ACC112 (cell line): ENCODE measurements around the gene AMZ1.
A peak's percentile ranks its signal among the peaks of the same experiment; 100 is the strongest.

Experiments used
- H2AFZ ChIP-seq: fragments of 200-600 bp; sonication (generic); one replicate; pipeline ENCODE4 v1.6.0; 2017; ENCODE audit warnings: antibody characterized with exemption, low read length; ENCODE audit not compliant: unreplicated experiment
- H3K27ac ChIP-seq: fragments of 200-600 bp; sonication (generic); 2 replicates; pipeline ENCODE4 v1.5.1; 2014; ENCODE audit warnings: low read depth, mild to moderate bottlenecking, antibody characterized with exemption, low read length, moderate library complexity
- H3K27me3 ChIP-seq: fragments of 200-600 bp; sonication (generic); 2 replicates; pipeline ENCODE4 v1.6.1; 2014; ENCODE audit warnings: mild to moderate bottlenecking, antibody characterized with exemption, low read length, moderate library complexity, mixed read lengths; ENCODE audit not compliant: insufficient read depth
- H3K36me3 ChIP-seq: fragments of 200-600 bp; sonication (generic); 2 replicates; pipeline ENCODE4 v1.6.1; 2016; ENCODE audit warnings: mild to moderate bottlenecking, antibody characterized with exemption, low read length, moderate library complexity, mixed read lengths; ENCODE audit not compliant: insufficient read depth
- H3K4me1 ChIP-seq: fragments of 200-600 bp; sonication (generic); one replicate; pipeline ENCODE4 v1.6.1; 2016; ENCODE audit warnings: low read length, mixed read lengths; ENCODE audit not compliant: insufficient read depth, unreplicated experiment, control insufficient read depth
- H3K4me3 ChIP-seq: fragments of 200-600 bp; sonication (generic); 2 replicates; pipeline ENCODE4 v1.5.1; 2014; ENCODE audit warnings: mild to moderate bottlenecking, low read depth, low read length
- H3K79me2 ChIP-seq: fragments of 200-600 bp; sonication (generic); one replicate; pipeline ENCODE4 v1.6.0; 2016; ENCODE audit warnings: low read length; ENCODE audit not compliant: control insufficient read depth, unreplicated experiment, insufficient read depth

Gene AMZ1

DNA sequence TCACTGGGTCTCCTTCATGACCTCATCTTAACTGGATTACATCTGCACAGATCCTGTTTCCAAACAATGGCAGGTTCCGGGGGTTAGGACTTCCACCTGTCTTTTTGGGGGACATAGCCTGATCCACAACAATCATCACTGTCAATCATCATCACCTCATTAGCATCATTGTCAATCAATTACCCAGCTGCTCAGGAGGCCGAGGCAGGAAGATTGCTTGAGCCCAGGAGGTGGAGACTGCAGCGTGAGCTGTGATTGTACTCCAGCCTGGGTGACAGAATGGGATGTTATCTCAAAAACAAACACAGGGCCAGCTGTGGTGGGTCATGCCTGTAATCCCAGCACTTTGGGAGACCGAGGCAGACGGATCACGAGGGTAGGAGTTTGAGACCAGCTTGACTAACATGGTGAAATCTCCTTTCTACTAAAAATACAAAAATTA, 18.7 kb downstream of the AMZ1 start:
- no peaks in the 10 kb centered on the region for H3K36me3 ChIP-seq
- H3K79me2 ChIP-seq, result no peaks in the 10 kb centered on the region
- peaks cover 4% of the 10 kb centered on the region for H3K4me1 ChIP-seq
- H3K27ac ChIP-seq, result no peak overlapping the region
- no peak overlapping the region for H2AFZ ChIP-seq
- no peaks in the 10 kb centered on the region for H3K27me3 ChIP-seq
- H3K4me3 ChIP-seq, result no peak overlapping the region

DNA sequence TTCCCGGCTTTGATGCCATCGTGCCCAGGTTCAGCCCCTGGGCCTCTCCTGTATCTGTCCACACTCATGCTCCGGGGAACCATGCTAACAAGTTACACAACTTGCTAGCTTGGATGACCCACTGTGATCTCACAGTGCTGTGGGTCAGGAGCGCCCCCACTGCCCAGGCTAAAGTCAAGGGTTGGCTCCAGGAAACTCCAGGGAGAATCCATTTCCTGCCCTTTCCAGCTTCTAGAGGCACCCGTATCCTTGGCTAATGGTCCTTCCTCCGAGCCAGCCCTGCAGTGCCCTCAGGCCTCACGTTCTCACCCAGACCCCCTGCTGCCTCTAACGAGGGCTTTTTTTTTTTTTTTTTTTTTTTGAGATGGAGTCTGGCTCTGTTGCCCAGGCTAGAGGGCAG, 19.5 kb downstream of the AMZ1 start:
- Histone ChIP-seq H2AFZ (no peak overlapping the region), H3K36me3 (no peaks in the 10 kb centered on the region), H3K27ac (no peak overlapping the region), H3K4me3 (no peak overlapping the region), H3K4me1 (peaks cover 4% of the 10 kb centered on the region), H3K79me2 (no peaks in the 10 kb centered on the region), H3K27me3 (no peaks in the 10 kb centered on the region)

DNA sequence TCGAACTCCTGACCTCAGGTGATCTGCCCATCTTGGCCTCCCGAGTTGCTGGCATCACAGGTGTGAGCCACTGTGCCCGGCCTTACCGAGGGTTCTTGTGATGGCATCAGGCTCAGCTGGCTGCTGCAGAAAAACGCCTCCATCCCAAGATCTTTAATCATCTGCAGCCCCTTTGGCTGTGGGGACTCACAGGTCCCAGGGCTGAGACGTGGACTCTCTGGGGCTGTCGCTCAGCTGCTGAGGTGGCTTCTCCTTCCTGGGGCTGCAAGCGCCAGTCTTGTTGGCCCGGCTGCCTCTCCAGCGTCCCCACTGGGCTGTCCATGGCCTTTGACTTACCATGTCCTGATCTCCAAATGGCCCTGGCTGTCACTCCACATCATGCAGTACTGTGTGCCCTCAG, 20.0 kb downstream of the AMZ1 start:
- Histone ChIP-seq H3K36me3 (no peaks in the 10 kb centered on the region), H3K79me2 (no peaks in the 10 kb centered on the region), H3K27ac (no peak overlapping the region), H2AFZ (no peak overlapping the region), H3K4me3 (no peak overlapping the region), H3K4me1 (peaks cover 4% of the 10 kb centered on the region), H3K27me3 (no peaks in the 10 kb centered on the region)

DNA sequence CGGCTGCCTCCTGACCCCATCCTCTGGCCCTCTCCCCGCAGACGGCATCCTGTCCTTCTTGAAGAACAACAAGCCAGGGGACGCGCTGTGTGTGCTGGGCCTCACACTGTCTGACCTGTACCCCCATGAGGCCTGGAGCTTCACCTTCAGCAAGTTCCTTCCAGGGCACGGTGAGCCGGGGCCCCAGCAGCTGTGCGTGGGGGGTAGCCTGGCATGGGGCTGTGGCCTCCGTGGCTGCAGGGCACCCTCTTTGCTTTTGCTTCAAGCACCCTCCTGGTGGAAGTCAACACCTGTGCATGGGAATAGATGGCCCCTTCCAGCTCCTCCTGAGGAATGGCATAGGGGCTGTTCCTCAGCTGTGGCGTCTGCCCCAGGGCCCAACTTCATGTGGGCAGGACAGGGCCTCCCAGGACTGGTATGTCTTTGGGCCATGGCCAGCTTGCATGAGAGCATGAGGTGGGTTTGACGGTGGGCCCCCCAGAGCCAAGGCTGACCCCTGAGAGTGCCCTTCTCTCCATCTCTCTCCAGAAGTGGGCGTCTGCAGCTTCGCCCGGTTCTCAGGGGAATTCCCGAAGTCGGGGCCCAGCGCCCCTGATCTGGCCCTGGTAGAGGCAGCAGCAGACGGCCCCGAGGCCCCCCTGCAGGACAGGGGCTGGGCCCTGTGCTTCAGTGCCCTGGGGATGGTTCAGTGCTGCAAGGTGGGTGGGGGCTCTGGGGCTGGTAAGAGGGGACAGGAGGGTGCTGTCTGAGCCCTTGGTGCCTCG, 20.7 kb downstream of the AMZ1 start:
- Histone ChIP-seq H3K36me3 (no peaks in the 10 kb centered on the region), H3K27me3 (no peaks in the 10 kb centered on the region), H2AFZ (no peak overlapping the region), H3K79me2 (no peaks in the 10 kb centered on the region), H3K4me1 (peaks cover 4% of the 10 kb centered on the region), H3K27ac (no peak overlapping the region), H3K4me3 (no peak overlapping the region)

DNA sequence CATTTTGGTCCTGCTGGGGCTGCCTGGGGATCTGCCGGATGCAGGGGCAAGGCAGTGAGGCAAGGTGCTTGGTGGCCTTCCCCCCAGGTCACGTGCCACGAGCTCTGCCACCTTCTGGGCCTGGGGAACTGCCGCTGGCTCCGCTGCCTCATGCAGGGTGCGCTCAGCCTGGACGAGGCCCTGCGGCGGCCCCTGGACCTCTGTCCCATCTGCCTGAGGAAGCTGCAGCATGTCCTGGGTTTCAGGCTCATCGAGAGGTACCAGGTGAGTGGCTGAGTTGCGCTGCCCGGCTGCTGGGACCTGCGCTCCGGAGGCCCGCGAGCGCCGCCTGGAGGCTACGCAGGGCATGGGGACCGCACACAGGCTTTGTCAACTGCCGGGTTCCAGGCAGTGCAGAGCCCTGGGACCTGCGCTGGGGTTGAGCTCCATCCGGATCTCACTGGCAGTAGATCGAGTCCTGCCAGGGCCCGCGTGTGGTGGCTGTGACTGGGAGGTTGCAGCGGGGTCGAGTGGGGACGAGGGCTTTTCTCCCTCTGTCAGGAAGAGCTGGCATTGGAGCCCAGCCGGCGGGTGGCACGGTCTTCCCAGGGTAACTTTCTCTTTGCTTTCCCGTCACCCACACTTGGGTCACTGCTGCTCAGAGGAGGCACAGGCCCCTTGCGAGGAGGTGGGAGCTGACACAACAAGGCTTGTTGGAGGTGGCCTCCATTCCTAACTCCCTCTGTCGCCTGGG, 21.7 kb downstream of the AMZ1 start:
- peak overlapping the region; percentile 51 for H3K4me3 ChIP-seq
- H2AFZ ChIP-seq, result no peak overlapping the region
- no peaks in the 10 kb centered on the region for H3K27me3 ChIP-seq
- no peak overlapping the region for H3K27ac ChIP-seq
- H3K36me3 ChIP-seq, result no peaks in the 10 kb centered on the region
- no peaks in the 10 kb centered on the region for H3K79me2 ChIP-seq
- H3K4me1 ChIP-seq, result peaks cover 4% of the 10 kb centered on the region

DNA sequence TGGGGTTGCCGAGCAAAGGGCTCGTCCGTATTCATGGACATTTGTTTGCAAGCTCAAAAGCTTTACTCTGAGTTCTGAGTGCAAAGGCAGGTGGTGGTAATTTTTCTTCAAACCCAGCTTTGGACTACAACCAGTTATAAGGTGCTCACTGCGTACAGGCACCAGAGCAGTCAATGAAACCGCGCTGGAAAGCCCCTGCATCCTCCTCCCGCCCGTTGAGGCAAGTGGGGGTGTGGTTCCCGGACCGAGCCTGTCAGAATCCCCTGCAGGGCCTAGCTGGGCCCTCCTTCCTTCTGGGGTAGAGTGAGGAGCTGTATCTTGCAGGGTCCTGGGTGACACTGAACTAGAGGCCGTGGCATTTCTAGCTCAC, 22.3 kb downstream of the AMZ1 start:
- Histone ChIP-seq H3K27ac (no peak overlapping the region), H3K4me1 (peaks cover 4% of the 10 kb centered on the region), H2AFZ (no peak overlapping the region), H3K36me3 (no peaks in the 10 kb centered on the region), H3K4me3 (peak overlapping the region; percentile 51), H3K27me3 (no peaks in the 10 kb centered on the region), H3K79me2 (no peaks in the 10 kb centered on the region)

DNA sequence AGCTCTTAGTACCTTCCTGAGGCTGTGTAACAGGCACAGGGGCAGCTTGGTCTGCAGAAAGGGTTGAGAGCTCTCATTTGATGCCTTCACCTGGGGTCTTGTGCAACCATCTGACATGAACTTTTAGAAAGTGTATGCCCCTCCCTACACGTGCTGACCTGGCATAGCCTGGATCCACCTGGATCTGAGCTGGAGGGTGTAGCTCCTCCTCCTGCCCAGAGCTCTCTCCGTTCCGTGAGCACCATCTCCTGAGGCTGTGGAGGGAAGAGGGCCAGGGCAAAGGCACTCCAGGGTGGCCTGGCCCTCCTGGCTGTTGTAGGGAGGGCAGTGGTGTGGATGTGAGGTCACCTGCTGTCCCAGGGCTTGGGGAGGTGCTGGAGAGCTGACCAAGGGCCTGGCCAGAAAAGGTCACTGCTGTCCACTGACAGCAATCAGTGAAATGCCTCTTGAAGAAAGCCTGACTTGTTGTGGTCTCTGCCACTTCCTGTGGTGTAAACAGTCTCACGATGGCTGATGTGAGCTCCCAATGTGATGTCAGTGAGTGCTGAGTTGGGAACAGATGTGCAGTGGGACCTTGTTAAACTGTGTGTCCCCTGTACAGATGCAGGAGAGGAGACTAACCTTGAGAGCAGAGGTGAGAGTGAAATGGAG, 23.0 kb downstream of the AMZ1 start:
- no peaks in the 10 kb centered on the region for H3K27me3 ChIP-seq
- no peak overlapping the region for H3K27ac ChIP-seq
- H3K4me3 ChIP-seq, result no peak overlapping the region
- peaks cover 4% of the 10 kb centered on the region for H3K4me1 ChIP-seq
- no peak overlapping the region for H2AFZ ChIP-seq
- no peaks in the 10 kb centered on the region for H3K36me3 ChIP-seq
- H3K79me2 ChIP-seq, result no peaks in the 10 kb centered on the region

DNA sequence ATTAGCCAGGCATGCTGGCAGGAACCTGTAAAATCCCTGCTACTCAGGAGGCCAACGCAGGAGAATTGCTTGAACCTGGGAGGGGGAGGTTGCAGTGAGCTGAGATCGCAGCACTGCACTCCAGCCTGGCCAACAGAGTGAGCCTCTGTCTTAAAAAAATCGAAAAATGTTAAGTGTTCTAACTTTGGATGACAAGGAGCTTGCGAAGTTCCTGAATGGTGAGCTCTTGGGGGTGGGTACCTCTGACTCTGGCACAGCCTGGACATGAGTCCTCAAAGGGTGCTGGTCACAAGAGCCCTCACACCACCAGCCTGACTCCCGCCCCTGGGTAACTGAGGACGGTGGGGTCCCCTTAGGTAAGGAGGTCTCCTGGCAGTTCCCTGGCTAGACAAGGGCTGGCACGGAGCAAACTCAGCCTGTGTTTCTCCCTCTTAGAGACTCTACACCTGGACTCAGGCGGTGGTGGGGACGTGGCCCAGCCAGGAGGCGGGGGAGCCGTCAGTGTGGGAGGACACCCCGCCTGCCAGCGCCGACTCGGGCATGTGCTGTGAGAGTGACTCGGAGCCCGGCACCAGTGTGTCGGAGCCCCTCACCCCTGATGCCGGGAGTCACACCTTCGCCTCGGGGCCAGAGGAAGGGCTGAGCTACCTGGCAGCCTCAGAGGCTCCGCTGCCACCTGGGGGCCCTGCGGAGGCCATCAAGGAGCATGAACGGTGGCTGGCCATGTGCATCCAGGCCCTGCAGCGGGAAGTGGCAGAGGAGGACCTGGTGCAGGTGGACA, 24.1 kb downstream of the AMZ1 start:
- no peak overlapping the region for H3K27ac ChIP-seq
- no peaks in the 10 kb centered on the region for H3K36me3 ChIP-seq
- no peak overlapping the region for H2AFZ ChIP-seq
- peaks cover 4% of the 10 kb centered on the region for H3K4me1 ChIP-seq
- no peak overlapping the region for H3K4me3 ChIP-seq
- H3K27me3 ChIP-seq, result no peaks in the 10 kb centered on the region
- no peaks in the 10 kb centered on the region for H3K79me2 ChIP-seq

DNA sequence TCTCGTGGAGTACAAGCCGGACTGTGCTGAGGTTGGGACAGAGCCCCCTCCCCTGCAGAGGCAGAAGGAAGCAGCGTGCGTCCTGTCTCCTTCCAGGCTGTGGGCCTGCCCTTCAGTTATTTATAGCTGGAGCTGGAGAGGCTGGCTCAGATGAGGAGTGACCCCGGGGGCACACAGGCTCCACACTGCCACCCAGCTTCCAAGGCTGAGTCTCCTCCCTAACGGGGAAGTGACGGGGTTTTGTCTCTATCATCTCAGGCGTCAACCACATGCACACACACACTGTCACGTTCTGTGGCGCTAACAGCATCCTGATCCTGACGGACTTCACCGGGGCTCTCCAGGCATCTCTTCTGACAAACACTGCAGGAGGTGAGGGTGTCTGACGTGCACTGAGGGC, 25.4 kb downstream of the AMZ1 start:
- no peaks in the 10 kb centered on the region for H3K36me3 ChIP-seq
- no peak overlapping the region for H3K27ac ChIP-seq
- no peaks in the 10 kb centered on the region for H3K27me3 ChIP-seq
- no peaks in the 10 kb centered on the region for H3K79me2 ChIP-seq
- H3K4me3 ChIP-seq, result no peak overlapping the region
- H3K4me1 ChIP-seq, result peaks cover 4% of the 10 kb centered on the region
- H2AFZ ChIP-seq, result no peak overlapping the region

DNA sequence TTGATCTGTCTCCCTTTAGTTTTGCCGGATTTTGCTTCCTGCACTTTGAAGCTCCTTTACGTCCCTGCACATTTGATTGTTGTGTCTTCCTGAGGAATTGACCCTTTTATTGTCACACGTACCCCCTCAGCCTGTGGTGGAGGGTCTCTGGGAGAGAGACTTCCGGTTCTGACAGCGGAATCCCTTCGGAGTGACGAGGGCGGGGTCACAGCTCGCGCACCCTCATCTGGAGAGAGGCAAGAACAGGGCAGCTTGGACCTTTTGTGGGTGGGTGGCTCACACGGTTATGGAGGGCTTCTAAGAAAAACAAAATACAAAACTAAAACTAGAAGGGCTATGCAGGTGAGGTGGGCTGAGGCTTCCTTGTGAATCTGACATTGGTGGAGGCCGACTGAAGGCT, 26.0 kb downstream of the AMZ1 start:
- Histone ChIP-seq H3K4me1 (peaks cover 4% of the 10 kb centered on the region), H3K4me3 (no peak overlapping the region), H3K27ac (no peak overlapping the region)

More for the DNA sequence above, 26.0 kb downstream of the AMZ1 start:
- Histone ChIP-seq H3K36me3 (no peaks in the 10 kb centered on the region), H3K27me3 (no peaks in the 10 kb centered on the region), H2AFZ (no peak overlapping the region), H3K79me2 (no peaks in the 10 kb centered on the region)
